Suppressor macrophage (primary cell): ENCODE data around the gene JAKMIP3.
"Not testable (repeated sequence)": the region's sequence is repeated elsewhere in the genome, so short reads cannot be mapped to it uniquely, and the experiment has no call there.

ENCODE experiments used
- DNase-seq, 4 experiments: peaks; one replicate each; pipeline ENCODE4 v3.0.0-alpha.2; 2020 to 2022

The JAKMIP3 gene

GRCh38 chr10:132066812-132067211 lies 1.1 kb downstream of the JAKMIP3 start:
- no peak for DNase-seq

DNA sequence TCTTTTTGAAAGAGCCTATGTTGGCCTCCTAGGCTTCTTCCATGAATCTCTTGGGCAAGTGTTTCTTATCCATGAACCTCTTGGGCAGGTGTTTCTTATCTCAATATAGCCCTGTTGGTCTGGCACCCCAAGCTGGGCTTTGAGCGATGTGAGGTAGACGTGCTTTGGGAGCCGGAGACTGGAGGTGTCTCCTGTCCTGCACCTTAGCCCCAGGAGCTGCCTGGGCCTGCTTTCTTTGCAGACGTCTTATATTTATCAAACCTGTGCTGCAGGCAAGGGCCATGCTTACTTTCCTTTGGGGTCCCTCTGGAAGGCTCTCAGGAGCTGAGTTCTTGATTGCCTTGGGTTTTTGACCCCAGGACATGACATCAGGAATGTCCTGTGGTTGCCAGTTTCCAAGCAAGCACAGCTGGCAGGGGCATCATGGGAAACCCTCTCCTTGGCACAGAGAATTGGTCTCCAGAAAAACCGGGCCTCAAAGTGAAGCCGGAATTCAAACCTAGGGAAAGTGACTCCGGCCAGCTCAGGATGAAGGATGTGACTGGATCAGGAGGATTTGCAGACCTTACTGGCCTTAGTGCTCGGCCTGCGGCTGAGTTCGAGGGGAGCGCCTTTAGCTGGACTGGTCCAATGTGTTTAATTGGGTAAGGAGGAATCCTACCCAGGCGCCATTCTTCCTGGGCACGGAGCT lies 2.8 kb downstream of the JAKMIP3 start:
- DNase-seq, result no peak

DNA sequence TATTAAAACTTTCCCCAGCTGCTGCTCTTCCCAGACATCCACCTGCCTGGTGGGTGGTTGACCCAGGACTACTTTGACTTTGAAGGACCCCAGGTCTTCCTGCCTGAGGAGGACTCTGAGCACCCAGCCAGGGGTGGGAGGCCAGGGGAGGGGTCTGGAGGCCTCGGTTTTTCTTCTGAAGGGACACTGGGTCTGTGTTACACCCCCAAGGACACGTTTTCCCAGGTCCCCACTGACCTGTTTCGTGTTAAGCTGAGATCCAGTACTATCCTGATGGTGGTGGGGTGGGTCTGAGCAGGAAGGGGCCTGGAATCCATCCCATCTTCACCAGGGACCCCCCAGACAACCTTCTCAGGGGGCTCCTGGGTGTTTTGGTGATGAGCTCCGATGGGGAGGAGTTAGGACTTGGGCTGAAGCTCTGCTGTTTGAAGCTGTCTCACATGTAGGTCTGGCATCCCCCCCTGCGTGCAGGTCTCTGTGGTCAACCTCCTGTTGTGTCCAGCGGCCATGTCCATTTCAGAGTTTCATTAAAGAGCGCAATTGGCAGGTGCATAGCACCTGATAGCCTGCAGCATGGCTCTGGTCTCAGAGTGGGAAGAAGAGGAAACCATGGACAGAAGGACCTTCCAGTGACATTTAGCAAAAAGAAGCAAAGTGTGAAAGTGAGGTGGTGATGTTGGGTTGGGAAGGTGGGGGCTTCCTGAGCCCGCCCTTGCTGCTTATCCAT lies 3.5 kb downstream of the JAKMIP3 start:
- DNase-seq, result no peak

GRCh38 chr10:132069849-132070182 lies 4.1 kb downstream of the JAKMIP3 start:
- DNase-seq, result no peak

GRCh38 chr10:132070724-132071123 lies 5.0 kb downstream of the JAKMIP3 start:
- DNase-seq, result no peak

DNA sequence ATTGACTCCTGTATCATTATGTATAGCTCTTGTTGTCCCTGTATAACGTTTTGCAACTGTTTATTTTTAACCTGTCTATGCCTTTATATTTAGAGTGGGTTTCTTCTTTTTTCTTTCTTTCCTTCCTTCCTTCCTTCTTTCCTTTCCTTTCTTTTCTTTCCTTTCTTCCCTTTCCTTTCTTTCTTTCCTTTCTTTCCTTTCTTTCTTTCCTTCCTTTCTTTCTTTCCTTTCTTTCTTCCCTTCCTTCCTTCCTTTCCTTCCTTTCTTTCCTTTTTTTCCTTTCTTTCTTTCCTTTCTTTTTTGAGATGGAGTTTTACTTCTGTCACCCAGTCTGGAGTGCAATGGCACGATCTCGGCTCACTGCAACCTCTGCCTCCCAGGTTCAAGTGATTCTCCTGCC lies 5.9 kb downstream of the JAKMIP3 start:
- no peak for DNase-seq

DNA sequence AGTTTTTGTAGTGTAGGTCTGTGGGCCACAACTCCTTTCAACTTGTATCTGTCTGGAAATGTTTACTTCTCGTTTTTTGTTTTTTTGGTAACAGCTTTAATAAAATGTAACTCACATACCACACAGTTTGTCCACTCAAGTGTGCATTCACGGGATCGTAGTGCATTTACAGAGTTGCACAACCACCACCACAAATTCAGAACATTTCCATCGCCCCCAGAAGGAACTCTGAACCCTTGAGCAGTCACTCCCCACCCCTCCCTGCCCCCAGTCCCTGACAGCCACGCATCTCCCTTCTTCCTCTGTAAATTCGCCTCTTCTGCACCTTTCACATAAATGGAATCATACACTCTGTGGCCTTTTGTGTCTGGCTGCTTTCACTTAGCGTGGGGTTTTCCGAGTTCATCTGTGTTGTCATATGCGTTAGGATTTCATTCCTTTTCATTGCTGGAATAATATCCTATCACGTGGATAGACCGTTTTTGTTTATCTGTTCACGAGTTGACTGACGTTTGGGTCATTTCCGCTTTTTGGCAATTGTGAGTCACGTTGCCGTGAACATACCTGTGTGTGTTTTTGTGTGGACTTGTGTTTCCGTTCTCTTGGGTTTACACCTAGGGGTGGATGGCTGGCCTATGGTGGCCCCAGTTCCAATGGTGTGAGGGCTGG lies 10.3 kb downstream of the JAKMIP3 start:
- DNase-seq, result no peak

DNA sequence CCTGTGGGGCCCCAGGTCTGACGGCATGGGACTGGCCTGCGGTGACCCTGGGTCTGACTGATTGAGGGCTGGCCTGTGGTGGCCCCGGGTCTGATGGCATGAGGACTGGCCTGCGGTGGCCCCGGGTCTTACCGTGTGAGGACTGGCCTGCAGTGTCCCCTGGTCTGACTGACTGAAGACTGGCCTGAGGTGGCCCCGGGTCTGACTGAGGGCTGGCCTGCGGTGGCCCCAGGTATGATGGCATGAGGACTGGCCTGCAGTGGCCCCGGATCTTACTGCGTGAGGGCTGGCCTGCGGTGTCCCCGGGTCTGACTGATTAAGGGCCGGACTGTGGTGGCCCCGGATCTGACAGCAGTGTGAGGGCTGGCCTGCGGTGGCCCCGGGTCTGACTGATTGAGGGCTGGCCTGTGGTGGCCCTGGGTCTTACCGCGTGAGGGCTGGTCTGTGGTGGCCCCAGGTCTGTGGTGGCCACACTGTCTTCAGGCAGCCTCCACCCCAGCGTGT lies 10.9 kb downstream of the JAKMIP3 start:
- no peak for DNase-seq

GRCh38 chr10:132077091-132077490 lies 11.3 kb downstream of the JAKMIP3 start:
- DNase-seq, result no peak

- no peak for DNase-seq
These were observed 13.1 kb downstream of the JAKMIP3 start for GRCh38 chr10:132078746-132079345.

GRCh38 chr10:132084384-132084783 lies 18.6 kb downstream of the JAKMIP3 start:
- not testable (repeated sequence) for DNase-seq

- DNase-seq, result not testable (repeated sequence)
These were observed 27.5 kb downstream of the JAKMIP3 start for GRCh38 chr10:132093236-132093635.

DNA sequence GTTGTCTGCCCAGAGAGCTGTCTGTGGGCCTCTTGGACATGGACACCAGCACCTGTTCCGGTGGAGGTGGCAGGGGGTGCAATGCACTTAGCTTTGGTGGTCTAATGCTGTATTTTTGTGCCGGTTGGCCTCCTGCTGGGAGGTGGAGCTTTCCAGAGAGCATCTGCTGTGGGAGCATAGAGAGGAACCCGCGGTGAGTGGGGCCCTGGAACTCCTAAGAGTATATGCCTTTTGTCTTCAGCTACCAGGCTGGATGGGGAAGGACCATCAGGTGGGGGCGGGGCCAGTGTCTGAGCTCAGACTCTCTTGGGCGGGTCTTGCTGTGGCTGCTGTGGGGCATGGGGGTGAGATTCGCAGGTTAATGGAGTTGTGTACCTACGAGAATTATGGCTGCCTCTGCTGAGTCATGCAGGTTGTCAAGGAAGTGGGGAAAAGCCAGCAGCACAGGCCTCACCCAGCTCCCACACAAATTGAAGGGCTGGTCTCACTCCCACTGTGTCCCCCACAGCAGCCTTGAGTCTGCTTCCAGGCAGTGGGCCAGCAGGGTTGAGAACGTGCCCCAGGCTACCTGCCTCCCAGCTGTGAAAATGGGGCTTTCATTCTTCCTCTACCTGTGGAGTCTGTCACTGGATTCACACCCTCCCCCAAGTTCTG lies 29.0 kb downstream of the JAKMIP3 start:
- DNase-seq, result no peak

- DNase-seq, result no peak
These were observed 29.8 kb downstream of the JAKMIP3 start for GRCh38 chr10:132095403-132096113.

DNA sequence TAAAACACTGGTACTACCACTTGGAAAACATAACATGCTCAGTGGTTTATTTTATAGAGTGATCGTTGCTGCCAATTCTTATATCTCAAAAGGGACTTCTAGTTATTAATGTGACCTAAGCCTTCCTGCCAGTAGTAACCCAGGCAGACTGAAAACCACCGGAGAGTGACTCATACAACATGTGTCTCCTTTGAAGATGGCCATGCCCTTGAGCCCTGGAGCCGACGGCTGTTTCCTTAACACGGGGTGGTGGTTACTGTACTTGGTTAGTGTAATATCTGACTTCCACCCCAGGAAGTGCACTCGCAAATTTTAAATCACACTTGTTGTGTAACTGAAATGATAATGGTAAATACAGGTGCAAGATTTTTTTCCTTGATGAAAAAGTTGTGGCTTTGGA lies 30.5 kb downstream of the JAKMIP3 start:
- DNase-seq, result peak; percentile 23 to 60 (median 42)

- no peak for DNase-seq
These were observed 31.2 kb downstream of the JAKMIP3 start for GRCh38 chr10:132096863-132097478.

DNA sequence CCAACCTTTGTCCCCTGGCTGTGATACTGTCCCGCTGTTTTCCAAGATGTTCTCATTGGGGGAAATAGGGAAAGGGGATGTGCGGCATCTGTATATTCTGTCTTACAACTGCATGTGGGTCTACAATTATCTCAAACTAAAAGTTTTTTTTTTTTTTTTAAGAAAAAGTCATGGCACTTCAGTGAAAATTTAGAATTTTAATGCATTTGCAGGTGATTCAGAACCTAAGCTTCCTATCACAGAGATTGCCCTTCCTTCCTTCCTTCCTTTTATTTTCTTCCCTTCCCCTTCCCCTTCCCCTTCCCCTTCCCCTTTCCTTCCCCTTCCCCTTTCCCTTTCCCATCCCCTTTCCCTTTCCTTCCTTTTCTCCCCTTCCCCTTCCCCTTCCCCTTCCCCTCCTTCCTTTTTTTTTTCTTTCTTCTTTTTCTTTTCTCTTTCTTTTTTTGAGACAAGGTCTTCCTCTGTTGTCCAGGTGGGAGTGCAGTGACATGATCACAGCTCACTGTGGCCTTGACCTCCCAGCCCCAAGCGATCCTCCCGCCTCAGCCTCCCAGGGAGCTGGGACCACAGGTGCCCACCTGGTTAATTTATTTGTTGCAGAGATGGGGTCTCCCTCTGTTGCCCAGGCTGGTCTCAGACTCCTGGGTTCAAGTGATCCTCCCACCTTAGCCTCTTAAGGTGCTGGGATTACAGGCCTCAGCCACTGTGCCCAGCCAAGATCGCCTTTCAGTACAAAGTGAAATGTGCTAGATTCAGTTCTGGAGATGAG lies 32.0 kb downstream of the JAKMIP3 start:
- DNase-seq, result no peak

- no peak for DNase-seq
These were observed 33.0 kb downstream of the JAKMIP3 start for GRCh38 chr10:132098539-132099388.

DNA sequence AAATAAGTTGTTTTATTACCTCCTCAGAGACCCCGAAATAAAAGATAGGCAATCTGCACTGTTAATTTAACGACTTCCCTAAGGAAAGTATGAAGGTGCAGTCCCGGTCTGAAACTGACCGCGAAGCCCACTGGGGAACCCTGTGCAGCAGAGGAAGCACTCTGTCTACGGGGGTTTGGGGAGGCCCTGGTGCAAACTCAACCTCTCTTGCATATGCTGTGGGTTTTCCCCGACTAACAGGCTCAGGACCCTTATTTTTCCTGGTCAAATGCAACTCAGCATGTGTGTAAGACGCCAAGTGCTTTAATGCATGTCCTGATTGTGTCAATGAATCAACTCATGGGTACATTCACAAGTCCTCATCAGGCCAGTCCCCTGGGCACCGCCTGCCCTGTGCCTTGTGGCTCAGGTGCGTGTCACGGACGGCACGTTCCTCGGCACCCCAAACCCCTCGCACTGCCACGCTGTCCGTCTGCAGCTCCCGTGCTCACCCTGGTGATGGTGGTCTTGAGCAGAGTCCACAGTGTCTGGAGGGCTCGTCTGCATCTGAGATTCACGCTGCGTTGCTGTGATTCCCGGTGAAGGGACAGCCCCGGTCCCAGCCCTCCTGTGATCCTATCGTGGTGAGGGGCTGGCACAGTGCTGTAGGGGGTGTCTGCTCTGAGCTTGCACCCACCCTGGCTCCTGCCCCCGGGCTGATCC lies 33.8 kb downstream of the JAKMIP3 start:
- no peak for DNase-seq
